Astrocyte (in vitro differentiated cells and primary cell): ENCODE results near the gene DDX27. TPM values are rescaled to one million over a fixed set of nuclear protein-coding genes. Genes with fewer than 3 reads are reported as not detected.

Source experiments
- DNase-seq: peaks from one replicate; pipeline ENCODE4 v3.0.0-alpha.2; 2010; ENCODE audit warnings: low read depth
- FAIRE-seq: peaks from 2 replicates; lab custom pipeline; 2011; peaks lifted over from hg19 to GRCh38; lab: Jason Lieb, UNC
- H2AFZ ChIP-seq: 2 replicates; pipeline ENCODE4 v1.6.0; 2012; ENCODE audit warnings: low read depth, low read length, inconsistent platforms
- H3K27ac ChIP-seq: 2 replicates; pipeline ENCODE4 v1.5.1; 2011; ENCODE audit warnings: low read depth, low read length, inconsistent platforms
- H3K27me3 ChIP-seq: 2 replicates; pipeline ENCODE4 v1.6.0; 2011; ENCODE audit warnings: low read length, inconsistent platforms; ENCODE audit not compliant: insufficient read depth
- H3K36me3 ChIP-seq: 2 replicates; pipeline ENCODE4 v1.5.1; 2011; ENCODE audit warnings: low read length, inconsistent platforms; ENCODE audit not compliant: insufficient read depth
- H3K4me1 ChIP-seq: 2 replicates; pipeline ENCODE4 v1.5.1; 2011; ENCODE audit warnings: low read length, inconsistent platforms; ENCODE audit not compliant: insufficient read depth
- H3K4me2 ChIP-seq: 2 replicates; pipeline ENCODE4 v1.6.0; 2012; ENCODE audit warnings: low read length, inconsistent platforms
- H3K4me3 ChIP-seq: 2 replicates; pipeline ENCODE4 v1.5.1; 2011; ENCODE audit warnings: low read depth, mild to moderate bottlenecking, low read length, inconsistent platforms; ENCODE audit not compliant: insufficient read depth
- H3K79me2 ChIP-seq: 2 replicates; pipeline ENCODE4 v1.6.0; 2012; ENCODE audit warnings: mild to moderate bottlenecking, low read length, inconsistent platforms; ENCODE audit not compliant: insufficient read depth
- H3K9ac ChIP-seq: 2 replicates; pipeline ENCODE4 v1.6.0; 2012; ENCODE audit warnings: mild to moderate bottlenecking, low read length, inconsistent platforms
- H3K9me3 ChIP-seq: 2 replicates; pipeline ENCODE4 v1.5.1; 2012; ENCODE audit warnings: low read depth, mild to moderate bottlenecking, low read length, inconsistent platforms; ENCODE audit not compliant: insufficient read depth
- H4K20me1 ChIP-seq: 2 replicates; pipeline ENCODE4 v1.6.0; 2012; ENCODE audit warnings: low read length, inconsistent platforms; ENCODE audit not compliant: insufficient read depth
- H3K27ac Mint-ChIP-seq: one replicate; pipeline ENCODE4 v1.8.0; 2021; ENCODE audit warnings: mild to moderate bottlenecking, mixed read lengths; ENCODE audit not compliant: unreplicated experiment
- H3K27me3 Mint-ChIP-seq: one replicate; pipeline ENCODE4 v1.8.0; 2021; ENCODE audit warnings: low read depth, mixed read lengths; ENCODE audit not compliant: unreplicated experiment
- H3K36me3 Mint-ChIP-seq: one replicate; pipeline ENCODE4 v1.8.0; 2021; ENCODE audit warnings: low read depth, mixed read lengths; ENCODE audit not compliant: unreplicated experiment
- H3K4me1 Mint-ChIP-seq: one replicate; pipeline ENCODE4 v1.8.0; 2021; ENCODE audit warnings: low read depth, mixed read lengths; ENCODE audit not compliant: unreplicated experiment
- H3K4me3 Mint-ChIP-seq: one replicate; pipeline ENCODE4 v1.8.0; 2021; ENCODE audit warnings: mild to moderate bottlenecking, moderate library complexity, mixed read lengths; ENCODE audit not compliant: unreplicated experiment
- H3K9me3 Mint-ChIP-seq: one replicate; pipeline ENCODE4 v1.8.0; 2021; ENCODE audit warnings: mild to moderate bottlenecking, mixed read lengths; ENCODE audit not compliant: unreplicated experiment
- EZH2 ChIP-seq: IDR thresholded peaks from 2 replicates; pipeline ENCODE4 v1.6.1; 2012; ENCODE audit warnings: mild to moderate bottlenecking, low read length, inconsistent platforms; ENCODE audit not compliant: insufficient read depth
- total RNA-seq: library from RNA; stranded (reverse); gene quantifications from 2 replicates; pipeline ENCODE4 v1.2.1, GENCODE V29; 2021
- TF ChIP-seq, protein P1 (sequence below): IDR thresholded peaks from 2 replicates; pipeline ENCODE4 v1.5.1; 2011; ENCODE audit warnings: low read depth, mild to moderate bottlenecking, inconsistent platforms, low read length, moderate library complexity; ENCODE audit not compliant: insufficient read depth

Gene DDX27
- total RNA-seq, 1 donor from 2014 or later, result 38.3 TPM

DNA sequence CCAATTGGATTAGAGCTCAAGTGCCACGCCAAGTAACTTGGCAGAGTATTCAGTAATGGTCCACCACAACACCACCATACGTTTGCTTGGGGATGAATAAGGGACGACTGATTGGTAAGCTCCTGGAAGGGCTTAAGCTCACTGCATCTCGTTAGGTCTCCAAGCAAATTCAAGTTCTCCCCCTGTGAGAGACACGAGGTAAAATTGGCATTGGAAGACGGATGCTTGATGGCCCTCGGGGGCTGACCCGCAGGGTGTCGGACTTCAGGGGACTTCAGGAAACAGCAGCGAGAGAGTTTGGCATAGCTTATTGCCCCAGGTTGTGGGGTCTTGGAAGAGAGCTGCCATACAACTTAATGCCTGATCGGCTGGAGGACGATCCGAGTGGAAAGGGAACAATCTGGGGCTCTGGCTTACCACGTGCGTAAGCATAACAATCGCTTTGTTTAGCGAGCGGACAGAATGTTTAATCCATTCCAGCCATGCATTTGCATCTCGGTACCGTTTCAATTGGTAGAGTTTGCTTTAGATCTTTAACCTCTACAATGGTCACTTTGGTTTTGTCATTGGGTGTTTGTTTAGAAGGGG, 63.5 kb downstream of the DDX27 start:
- peaks cover 6% of the 10 kb centered on the region for H3K9me3 Mint-ChIP-seq
- Histone ChIP-seq H3K4me1 (peaks cover 60% of the 10 kb centered on the region), H3K36me3 (peaks cover 81% of the 10 kb centered on the region), H3K4me2 (peak overlapping the region; percentile 91), H3K79me2 (peaks cover 92% of the 10 kb centered on the region), H4K20me1 (peaks cover 92% of the 10 kb centered on the region), H3K27ac (no peak overlapping the region), H3K9ac (peak overlapping the region; percentile 98), H2AFZ (no peak overlapping the region), H3K4me3 (peak overlapping the region; percentile 96), H3K27me3 (no peaks in the 10 kb centered on the region), H3K9me3 (peaks cover 22% of the 10 kb centered on the region)
- peaks cover 41% of the 10 kb centered on the region for H3K4me1 Mint-ChIP-seq
- H3K36me3 Mint-ChIP-seq, result peaks cover 80% of the 10 kb centered on the region
- peak overlapping the region; percentile 90 for H3K27ac Mint-ChIP-seq
- DNase-seq (no peak), FAIRE-seq (no peak)
- no peaks in the 10 kb centered on the region for H3K27me3 Mint-ChIP-seq
- no peak for TF ChIP-seq EZH2
- TF ChIP-seq, protein P1, sequence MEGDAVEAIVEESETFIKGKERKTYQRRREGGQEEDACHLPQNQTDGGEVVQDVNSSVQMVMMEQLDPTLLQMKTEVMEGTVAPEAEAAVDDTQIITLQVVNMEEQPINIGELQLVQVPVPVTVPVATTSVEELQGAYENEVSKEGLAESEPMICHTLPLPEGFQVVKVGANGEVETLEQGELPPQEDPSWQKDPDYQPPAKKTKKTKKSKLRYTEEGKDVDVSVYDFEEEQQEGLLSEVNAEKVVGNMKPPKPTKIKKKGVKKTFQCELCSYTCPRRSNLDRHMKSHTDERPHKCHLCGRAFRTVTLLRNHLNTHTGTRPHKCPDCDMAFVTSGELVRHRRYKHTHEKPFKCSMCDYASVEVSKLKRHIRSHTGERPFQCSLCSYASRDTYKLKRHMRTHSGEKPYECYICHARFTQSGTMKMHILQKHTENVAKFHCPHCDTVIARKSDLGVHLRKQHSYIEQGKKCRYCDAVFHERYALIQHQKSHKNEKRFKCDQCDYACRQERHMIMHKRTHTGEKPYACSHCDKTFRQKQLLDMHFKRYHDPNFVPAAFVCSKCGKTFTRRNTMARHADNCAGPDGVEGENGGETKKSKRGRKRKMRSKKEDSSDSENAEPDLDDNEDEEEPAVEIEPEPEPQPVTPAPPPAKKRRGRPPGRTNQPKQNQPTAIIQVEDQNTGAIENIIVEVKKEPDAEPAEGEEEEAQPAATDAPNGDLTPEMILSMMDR, result no peak
- H3K4me3 Mint-ChIP-seq, result peak overlapping the region; percentile 99

DNA sequence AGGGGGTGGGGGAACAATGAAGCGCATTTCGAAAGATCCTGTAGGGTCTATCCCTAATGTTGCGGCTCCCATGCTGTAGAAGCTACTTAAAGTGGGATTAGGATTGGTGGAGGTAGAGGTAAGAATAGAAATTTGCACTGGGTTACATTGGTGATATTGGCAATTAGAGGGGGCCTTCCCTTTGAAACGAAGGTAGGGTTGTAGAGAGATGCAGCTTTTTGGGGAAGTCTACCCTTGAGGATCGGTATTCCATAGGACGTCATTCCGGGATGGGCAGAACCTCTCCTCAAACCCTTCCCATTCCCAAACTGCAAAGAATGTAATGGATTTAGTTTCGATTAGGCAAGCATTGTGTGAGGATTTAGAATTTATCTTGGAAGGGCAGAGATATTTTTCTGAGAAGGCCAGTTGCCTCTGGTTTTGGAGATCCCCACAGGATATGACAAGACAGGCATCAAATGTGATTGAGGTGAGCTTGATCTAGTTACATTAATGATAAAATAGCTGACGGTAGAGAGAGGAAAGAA, 64.0 kb downstream of the DDX27 start:
- Histone ChIP-seq H3K79me2 (peaks cover 90% of the 10 kb centered on the region), H3K9ac (peak overlapping the region; percentile 98), H3K4me3 (peak overlapping the region; percentile 96), H3K27me3 (no peaks in the 10 kb centered on the region), H2AFZ (no peak overlapping the region), H3K36me3 (peaks cover 86% of the 10 kb centered on the region), H3K4me2 (peak overlapping the region; percentile 91), H3K27ac (no peak overlapping the region), H3K9me3 (peaks cover 22% of the 10 kb centered on the region), H3K4me1 (peaks cover 66% of the 10 kb centered on the region), H4K20me1 (peaks cover 98% of the 10 kb centered on the region)
- Mint-ChIP-seq H3K36me3 (peaks cover 83% of the 10 kb centered on the region), H3K4me3 (peak overlapping the region; percentile 99), H3K27me3 (no peaks in the 10 kb centered on the region), H3K9me3 (peaks cover 6% of the 10 kb centered on the region), H3K4me1 (peaks cover 47% of the 10 kb centered on the region), H3K27ac (peak overlapping the region; percentile 42)
- no peak for DNase-seq
- TF ChIP-seq, protein P1, result no peak
- no peak for TF ChIP-seq EZH2
- no peak for FAIRE-seq
